ENCODE measurements around the gene STEAP3. TPM values are rescaled to one million over a fixed set of nuclear protein-coding genes. Genes with fewer than 3 reads are reported as not detected.

Gene STEAP3
- polyA plus RNA-seq, 1 donor from 2014 or later = not detected

- Histone ChIP-seq H3K9me2 (ENCODE audit: insufficient read depth, low read length) (no peaks in the 10 kb centered on the region), H4K20me1 (ENCODE audit: insufficient read depth) (no peaks in the 10 kb centered on the region), H3F3A (ENCODE audit: insufficient read depth, low read length, poor library complexity, severe bottlenecking) (no peaks in the 10 kb centered on the region), H3K4me2 (ENCODE audit: low read length) (no peak overlapping the region), H2AFZ (ENCODE audit: low read depth, low read length) (no peak overlapping the region), H3K9ac (ENCODE audit: low read length) (no peak overlapping the region), H3K79me2 (replicated peaks; ENCODE audit: insufficient read depth, low read length) (no peaks in the 10 kb centered on the region), H3K9me3 (ENCODE audit: low read length) (no peaks in the 10 kb centered on the region), H3K36me3 (ENCODE audit: insufficient read depth, low read length) (no peaks in the 10 kb centered on the region), H3K27ac (ENCODE audit: low read length) (no peak overlapping the region), H3K27me3 (ENCODE audit: insufficient read depth, low read depth, low read length) (no peaks in the 10 kb centered on the region), H3K4me3 (ENCODE audit: low read length) (no peak overlapping the region)
- no peak for TF ChIP-seq REST (IDR thresholded peaks at IDR 0.05; ENCODE audit: borderline replicate concordance)
- no peak for TF ChIP-seq MXI1 (conservative IDR thresholded peaks at IDR 0.05; ENCODE audit: poor library complexity, severe bottlenecking)
- TF ChIP-seq EP300 (conservative IDR thresholded peaks at IDR 0.05; ENCODE audit: poor library complexity, severe bottlenecking) = no peak
- no peak for TF ChIP-seq CTCF (IDR thresholded peaks at IDR 0.05; ENCODE audit: poor library complexity, severe bottlenecking)
- TF ChIP-seq POLR2AphosphoS5 (IDR thresholded peaks at IDR 0.05) = no peak
- no peak for TF ChIP-seq EZH2 (IDR thresholded peaks at IDR 0.05; ENCODE audit: borderline replicate concordance, insufficient read depth, low read length, poor library complexity, severe bottlenecking)
- no peak for TF ChIP-seq RAD21 (conservative IDR thresholded peaks at IDR 0.05)
- no peak for TF ChIP-seq SMC3 (conservative IDR thresholded peaks at IDR 0.05; ENCODE audit: poor library complexity)
- no peak for TF ChIP-seq TAF1 (IDR thresholded peaks at IDR 0.05; ENCODE audit: low read depth)
These were observed 24.7 kb downstream of the STEAP3 start for GRCh38 chr2:119248311-119248710.

- Histone ChIP-seq H3K79me2 (replicated peaks; ENCODE audit: insufficient read depth, low read length) (no peaks in the 10 kb centered on the region), H3K9me3 (ENCODE audit: low read length) (no peaks in the 10 kb centered on the region), H2AFZ (ENCODE audit: low read depth, low read length) (no peak overlapping the region), H3K27me3 (ENCODE audit: insufficient read depth, low read depth, low read length) (no peaks in the 10 kb centered on the region), H3K27ac (ENCODE audit: low read length) (no peak overlapping the region), H3K9me2 (ENCODE audit: insufficient read depth, low read length) (no peaks in the 10 kb centered on the region), H4K20me1 (ENCODE audit: insufficient read depth) (no peaks in the 10 kb centered on the region), H3K4me3 (ENCODE audit: low read length) (no peak overlapping the region), H3K4me2 (ENCODE audit: low read length) (no peak overlapping the region), H3K36me3 (ENCODE audit: insufficient read depth, low read length) (no peaks in the 10 kb centered on the region), H3F3A (ENCODE audit: insufficient read depth, low read length, poor library complexity, severe bottlenecking) (no peaks in the 10 kb centered on the region), H3K9ac (ENCODE audit: low read length) (no peak overlapping the region)
- TF ChIP-seq TAF1 (IDR thresholded peaks at IDR 0.05; ENCODE audit: low read depth) = no peak
- TF ChIP-seq MXI1 (conservative IDR thresholded peaks at IDR 0.05; ENCODE audit: poor library complexity, severe bottlenecking) = no peak
- no peak for TF ChIP-seq REST (IDR thresholded peaks at IDR 0.05; ENCODE audit: borderline replicate concordance)
- TF ChIP-seq RAD21 (conservative IDR thresholded peaks at IDR 0.05) = no peak
- TF ChIP-seq POLR2AphosphoS5 (IDR thresholded peaks at IDR 0.05) = no peak
- TF ChIP-seq EZH2 (IDR thresholded peaks at IDR 0.05; ENCODE audit: borderline replicate concordance, insufficient read depth, low read length, poor library complexity, severe bottlenecking) = no peak
- no peak for TF ChIP-seq CTCF (IDR thresholded peaks at IDR 0.05; ENCODE audit: poor library complexity, severe bottlenecking)
- no peak for TF ChIP-seq SMC3 (conservative IDR thresholded peaks at IDR 0.05; ENCODE audit: poor library complexity)
- TF ChIP-seq EP300 (conservative IDR thresholded peaks at IDR 0.05; ENCODE audit: poor library complexity, severe bottlenecking) = no peak
These were observed 25.1 kb downstream of the STEAP3 start for GRCh38 chr2:119248751-119249150.
